Thymus (tissue), 11 donors: ENCODE data around the gene ERF. TPM values are rescaled to one million over a fixed set of nuclear protein-coding genes. Genes with fewer than 3 reads are reported as not detected.

Experiments used
- DNase-seq, 9 donors: peaks; one replicate each; pipeline ENCODE4 v3.0.0-alpha.2; 2013; ENCODE audit warnings: low spot score in 9 of 9, low read depth in 6 of 9, missing footprints in 1 of 9
- H3K27ac ChIP-seq, 2 donors: one replicate each; pipeline ENCODE4 v1.5.1; 2013; ENCODE audit warnings: control low read depth in 1 of 2, low read depth in 1 of 2, low read length in 1 of 2, mild to moderate bottlenecking in 1 of 2, moderate library complexity in 1 of 2
- H3K27me3 ChIP-seq, 2 donors: one replicate each; pipeline ENCODE4 v1.5.1; 2013; ENCODE audit warnings: low read length in 1 of 2; ENCODE audit not compliant: control insufficient read depth in 2 of 2, insufficient read depth in 1 of 2
- H3K36me3 ChIP-seq, 2 donors: one replicate each; pipeline ENCODE4 v1.5.1; 2013; ENCODE audit warnings: low read length in 1 of 2, mild to moderate bottlenecking in 1 of 2, moderate library complexity in 1 of 2; ENCODE audit not compliant: control insufficient read depth in 2 of 2, insufficient read depth in 2 of 2
- H3K4me1 ChIP-seq, 2 donors: one replicate each; pipeline ENCODE4 v1.5.1; 2013; ENCODE audit warnings: low read length in 2 of 2; ENCODE audit not compliant: control insufficient read depth in 2 of 2, insufficient read depth in 2 of 2
- H3K4me3 ChIP-seq, 2 donors: one replicate each; pipeline ENCODE4 v1.5.1; 2013; ENCODE audit warnings: low read length in 2 of 2, control low read depth in 1 of 2, mild to moderate bottlenecking in 1 of 2
- H3K9me3 ChIP-seq, 2 donors: one replicate each; pipeline ENCODE4 v1.5.1; 2013; ENCODE audit warnings: low read length in 1 of 2, mild to moderate bottlenecking in 1 of 2; ENCODE audit not compliant: control insufficient read depth in 2 of 2, insufficient read depth in 1 of 2
- WGBS: extraction: QIAGEN DNeasy Blood & Tissue Kit; methylation state at CpG from one replicate; pipeline ENCODE4 v1.1.7; 2013; 5-methylcytosine and 5-hydroxymethylcytosine counted together
- polyA plus RNA-seq: library from polyadenylated mRNA; stranded (reverse); fragments of 200-250 nt; gene quantifications from one replicate; pipeline ENCODE4 v1.2.3, GENCODE V29; 2013
- total RNA-seq: library from RNA; stranded (reverse); fragments of 120-200 nt; gene quantifications from one replicate; pipeline ENCODE4 v1.2.4, GENCODE V29; 2013
- donor health status: healthy.

ERF gene
- total and polyA plus RNA-seq, 2 donors: 12.1 to 53.7 TPM

DNA sequence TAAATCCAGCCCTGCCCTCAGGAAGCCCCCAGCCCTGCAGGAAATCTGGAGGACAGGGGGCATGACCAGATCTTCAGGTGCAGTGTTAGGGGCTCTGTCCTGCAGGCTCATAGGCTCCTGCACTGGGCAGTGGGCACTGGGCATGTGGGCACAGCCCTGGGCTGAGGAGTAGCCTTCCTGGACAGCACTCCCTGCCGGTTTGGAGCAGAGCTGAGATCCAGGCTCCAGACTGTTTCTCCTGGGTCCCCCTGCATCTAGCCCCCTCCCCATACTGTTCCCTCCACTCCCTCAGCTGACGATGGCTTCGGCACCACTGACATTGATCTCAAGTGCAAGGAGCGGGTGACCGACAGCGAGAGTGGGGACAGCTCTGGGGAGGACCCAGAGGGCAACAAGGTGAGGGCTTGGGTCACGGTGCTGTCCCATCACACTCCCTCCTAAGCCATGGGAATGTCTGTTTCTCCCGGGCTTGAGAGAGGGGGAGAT lies 34.7 kb upstream of the ERF start:
- Histone ChIP-seq H3K27me3 (no peaks in the 10 kb centered on the region), H3K4me3 (no peak overlapping the region), H3K9me3 (no peaks in the 10 kb centered on the region), H3K27ac (no peak overlapping the region), H3K36me3 (peaks cover 81% of the 10 kb centered on the region in 2 donors), H3K4me1 (peaks cover 15 to 17% of the 10 kb centered on the region in 2 donors)
- DNase-seq: no peak
- WGBS: 99% methylated on average over 8 of the region's 8 CpGs

GRCh38 chr19:42288881-42289555 lies 34.1 kb upstream of the ERF start:
- peaks cover 75% of the 10 kb centered on the region in 2 donors for H3K36me3 ChIP-seq
- H3K4me1 ChIP-seq: peaks cover 15 to 18% of the 10 kb centered on the region in 2 donors
- H3K27ac ChIP-seq: no peak overlapping the region
- no peaks in the 10 kb centered on the region for H3K9me3 ChIP-seq
- 98% methylated on average over 22 of the region's 22 CpGs for WGBS
- H3K27me3 ChIP-seq: no peaks in the 10 kb centered on the region
- H3K4me3 ChIP-seq: no peak overlapping the region
- no peak for DNase-seq

GRCh38 chr19:42288387-42288786 lies 33.5 kb upstream of the ERF start:
- H3K4me1 ChIP-seq: peaks cover 15 to 19% of the 10 kb centered on the region in 2 donors
- 93% methylated on average over 4 of the region's 4 CpGs for WGBS

GRCh38 chr19:42287827-42288107 lies 32.8 kb upstream of the ERF start:
- Histone ChIP-seq H3K27ac (no peak overlapping the region), H3K4me1 (peaks cover 20 to 25% of the 10 kb centered on the region in 2 donors), H3K36me3 (peaks cover 62 to 63% of the 10 kb centered on the region in 2 donors), H3K9me3 (no peaks in the 10 kb centered on the region), H3K27me3 (no peaks in the 10 kb centered on the region), H3K4me3 (no peak overlapping the region)
- 97% methylated on average over 10 of the region's 10 CpGs for WGBS
- no peak for DNase-seq

More at GRCh38 chr19:42288387-42288786, 33.5 kb upstream of the ERF start:
- peaks cover 69% of the 10 kb centered on the region in 2 donors for H3K36me3 ChIP-seq
- no peaks in the 10 kb centered on the region for H3K27me3 ChIP-seq
- no peak overlapping the region for H3K4me3 ChIP-seq
- no peak overlapping the region for H3K27ac ChIP-seq
- DNase-seq: no peak
- H3K9me3 ChIP-seq: no peaks in the 10 kb centered on the region

DNA sequence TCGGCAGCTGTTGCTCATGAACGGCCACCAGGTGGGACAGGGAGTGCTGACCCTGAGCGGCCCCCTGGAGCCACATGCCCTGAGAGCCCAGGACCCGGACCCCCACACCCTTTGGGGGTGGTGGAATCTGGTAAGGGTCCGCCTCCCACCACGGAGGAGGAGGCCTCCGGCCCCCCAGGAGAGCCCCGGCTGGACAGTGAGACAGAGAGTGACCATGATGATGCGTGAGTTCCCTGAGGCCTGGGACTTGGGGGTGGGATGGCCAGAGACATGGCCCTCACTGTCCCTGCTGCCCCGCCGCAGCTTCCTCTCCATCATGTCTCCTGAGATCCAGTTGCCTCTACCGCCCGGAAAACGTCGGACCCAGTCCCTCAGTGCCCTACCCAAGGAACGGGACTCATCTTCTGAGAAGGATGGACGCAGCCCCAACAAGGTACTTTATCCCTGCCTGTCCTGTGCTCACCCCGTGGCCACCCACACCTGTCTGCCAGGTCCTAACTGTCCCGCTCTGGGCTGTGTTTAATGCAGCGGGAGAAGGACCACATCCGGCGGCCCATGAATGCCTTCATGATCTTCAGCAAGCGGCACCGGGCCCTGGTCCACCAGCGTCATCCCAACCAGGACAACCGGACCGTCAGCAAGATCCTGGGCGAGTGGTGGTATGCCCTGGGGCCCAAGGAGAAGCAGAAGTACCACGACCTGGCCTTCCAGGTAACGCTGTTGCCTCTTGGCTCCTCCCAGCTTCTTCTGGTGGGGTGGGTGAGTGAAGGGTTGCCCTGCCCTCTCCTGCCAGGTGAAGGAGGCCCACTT lies 32.3 kb upstream of the ERF start:
- Histone ChIP-seq H3K27me3 (no peaks in the 10 kb centered on the region), H3K4me1 (peaks cover 26 to 31% of the 10 kb centered on the region in 2 donors), H3K27ac (peak overlapping the region in 1 of 2 donors; percentile 46), H3K4me3 (no peak overlapping the region), H3K9me3 (no peaks in the 10 kb centered on the region), H3K36me3 (peaks cover 57% of the 10 kb centered on the region in 2 donors)
- 97% methylated on average over 30 of the region's 30 CpGs for WGBS
- no peak for DNase-seq

DNA sequence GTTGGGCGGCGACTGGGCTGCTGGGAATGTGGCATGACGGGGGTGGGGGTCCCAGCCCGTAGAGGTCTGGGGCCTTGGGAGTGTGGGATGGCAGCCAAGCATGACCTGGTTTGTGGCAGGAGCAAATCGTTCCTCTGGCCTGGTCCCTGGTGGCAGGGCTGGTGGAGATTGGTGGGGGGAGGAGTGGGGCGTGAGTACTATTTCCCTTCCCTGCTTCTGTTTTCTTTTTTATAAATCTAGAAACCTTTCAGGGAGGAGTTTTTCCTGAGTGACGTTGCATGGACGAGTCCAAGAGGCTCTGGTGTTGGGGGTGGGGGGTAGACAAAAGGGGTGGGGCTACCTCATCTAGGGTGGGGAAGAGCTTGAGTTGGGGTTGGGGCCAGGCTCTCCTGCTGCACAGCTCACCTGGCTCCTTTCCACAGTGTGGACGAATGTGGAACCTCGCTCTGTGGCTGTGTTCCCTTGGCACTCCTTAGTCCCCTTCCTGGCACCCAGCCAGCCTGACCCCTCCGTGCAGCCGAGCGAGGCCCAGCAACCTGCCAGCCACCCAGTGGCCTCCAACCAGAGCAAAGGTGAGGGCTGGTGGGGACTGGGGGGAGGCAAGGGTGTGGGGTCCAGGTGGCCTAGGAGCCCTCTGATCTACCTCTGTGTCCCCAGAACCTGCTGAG lies 31.6 kb upstream of the ERF start:
- Histone ChIP-seq H3K36me3 (peaks cover 50% of the 10 kb centered on the region in 2 donors), H3K27ac (peak overlapping the region in 1 of 2 donors; percentile 46), H3K9me3 (no peaks in the 10 kb centered on the region), H3K4me3 (no peak overlapping the region), H3K4me1 (peaks cover 33 to 38% of the 10 kb centered on the region in 2 donors), H3K27me3 (no peaks in the 10 kb centered on the region)
- peak in 1 of 9 donors; percentile 19 for DNase-seq
- 68% methylated on average over 13 of the region's 13 CpGs for WGBS

GRCh38 chr19:42285988-42286348 lies 31.0 kb upstream of the ERF start:
- Histone ChIP-seq H3K9me3 (no peaks in the 10 kb centered on the region), H3K36me3 (peaks cover 44 to 45% of the 10 kb centered on the region in 2 donors), H3K27me3 (no peaks in the 10 kb centered on the region), H3K4me3 (peak overlapping the region in 1 of 2 donors; percentile 2), H3K4me1 (peaks cover 36 to 43% of the 10 kb centered on the region in 2 donors), H3K27ac (peak overlapping the region; percentile 53 to 67)
- 31% methylated on average over 6 of the region's 6 CpGs for WGBS
- no peak for DNase-seq

- Histone ChIP-seq H3K27me3 (no peaks in the 10 kb centered on the region), H3K4me1 (peaks cover 39 to 48% of the 10 kb centered on the region in 2 donors), H3K4me3 (peak overlapping the region; percentile 56 to 83), H3K36me3 (peaks cover 40% of the 10 kb centered on the region in 2 donors), H3K27ac (peak overlapping the region; percentile 6 to 67), H3K9me3 (no peaks in the 10 kb centered on the region)
- WGBS: 34% methylated on average over 5 of the region's 5 CpGs
- peak in 1 of 9 donors; percentile 16 for DNase-seq
Observed at GRCh38 chr19:42285541-42285941, 30.6 kb upstream of the ERF start.
